SW 1271 (cell line): Measurements from ENCODE around the gene ABCA7.

Experiments
- DNase-seq, 2 experiments: peaks; one replicate each; lab custom pipeline; 2025; lab: John Stamatoyannopoulos, UW

The ABCA7 gene

GRCh38 chr19:1002600-1002999 lies 37.3 kb upstream of the ABCA7 start:
- DNase-seq = no peak

GRCh38 chr19:1003283-1003682 lies 36.6 kb upstream of the ABCA7 start:
- DNase-seq = no peak

- no peak for DNase-seq
These were observed 35.6 kb upstream of the ABCA7 start for GRCh38 chr19:1004204-1004802.

GRCh38 chr19:1004803-1005664 lies 34.9 kb upstream of the ABCA7 start:
- DNase-seq = no peak

GRCh38 chr19:1006711-1007398 lies 33.1 kb upstream of the ABCA7 start:
- DNase-seq = no peak

GRCh38 chr19:1007399-1008251 lies 32.3 kb upstream of the ABCA7 start:
- no peak for DNase-seq

- no peak for DNase-seq
These were observed 31.5 kb upstream of the ABCA7 start for GRCh38 chr19:1008268-1009040.

- no peak for DNase-seq
These were observed 30.6 kb upstream of the ABCA7 start for GRCh38 chr19:1009041-1009980.

GRCh38 chr19:1009981-1010538 lies 29.8 kb upstream of the ABCA7 start:
- no peak for DNase-seq

GRCh38 chr19:1010586-1011510 lies 29.1 kb upstream of the ABCA7 start:
- DNase-seq = no peak

GRCh38 chr19:1011831-1012333 lies 28.0 kb upstream of the ABCA7 start:
- DNase-seq = no peak

- no peak for DNase-seq
These were observed 27.6 kb upstream of the ABCA7 start for GRCh38 chr19:1012334-1012733.

- DNase-seq = no peak
These were observed 26.7 kb upstream of the ABCA7 start for GRCh38 chr19:1013218-1013617.

- DNase-seq = no peak
These were observed 25.5 kb upstream of the ABCA7 start for GRCh38 chr19:1014161-1015060.

- DNase-seq = no peak
These were observed 24.7 kb upstream of the ABCA7 start for GRCh38 chr19:1015061-1015781.

GRCh38 chr19:1015782-1016646 lies 23.9 kb upstream of the ABCA7 start:
- no peak for DNase-seq
